ENCODE results near the gene KHK.
A peak's percentile ranks its signal among the peaks of the same experiment; 100 is the strongest.

- no peak for TF ChIP-seq RFX5 (IDR thresholded peaks at IDR 0.05; ENCODE audit: low read length)
- TF ChIP-seq CTCF (IDR thresholded peaks at IDR 0.05) = no peak
- no peak for TF ChIP-seq JUND (IDR thresholded peaks at IDR 0.05)
- TF ChIP-seq POLR2AphosphoS5 (IDR thresholded peaks at IDR 0.05; ENCODE audit: low read depth, low read length) = peak; percentile 24; the same call in 1 of the 2 replicates
- TF ChIP-seq YY1 (IDR thresholded peaks at IDR 0.05; ENCODE audit: low read depth) = no peak
- no peak for TF ChIP-seq RAD21 (IDR thresholded peaks at IDR 0.05; ENCODE audit: low read length)
- no peak for TF ChIP-seq TCF12 (IDR thresholded peaks at IDR 0.05)
- TF ChIP-seq IRF3 (IDR thresholded peaks at IDR 0.05; ENCODE audit: low read depth, low read length) = no peak
- no peak for TF ChIP-seq TAF1 (IDR thresholded peaks at IDR 0.05; ENCODE audit: borderline replicate concordance, low read depth, low read length)
- no peak for TF ChIP-seq EP300 (IDR thresholded peaks at IDR 0.05; ENCODE audit: borderline replicate concordance in 1 of 2, low read depth in 1 of 2, low read length in 1 of 2)
- no peak for TF ChIP-seq EZH2phosphoT487 (IDR thresholded peaks at IDR 0.05; ENCODE audit: borderline replicate concordance, low read depth)
- no peak for TF ChIP-seq GATA2 (CRISPR knock-in tag; IDR thresholded peaks at IDR 0.05)
- no peak for TF ChIP-seq CHD2 (IDR thresholded peaks at IDR 0.05; ENCODE audit: low read length, partially characterized antibody)
- TF ChIP-seq FOXM1 (IDR thresholded peaks at IDR 0.05; ENCODE audit: low read depth) = no peak
Observed at GRCh38 chr2:27042159-27042661, 44.4 kb upstream of the KHK start.

Measured in SK-N-SH (cell line).